ENCODE data around the gene UBE2D2.
A peak's percentile ranks its signal among the peaks of the same experiment; 100 is the strongest.

UBE2D2 gene

GRCh38 chr5:139636207-139636792, 75.2 kb downstream of the UBE2D2 start:
- peak; percentile 26 for DNase-seq (ENCODE audit: low read depth)

- no peak for DNase-seq (ENCODE audit: low read depth)
These were observed 75.9 kb downstream of the UBE2D2 start for GRCh38 chr5:139636975-139637408.

- no peak for DNase-seq (ENCODE audit: low read depth)
These were observed 76.4 kb downstream of the UBE2D2 start for GRCh38 chr5:139637438-139638089.

GRCh38 chr5:139638090-139638735, 77.1 kb downstream of the UBE2D2 start:
- DNase-seq (ENCODE audit: low read depth), result no peak

- no peak for DNase-seq (ENCODE audit: low read depth)
These were observed 77.8 kb downstream of the UBE2D2 start for GRCh38 chr5:139638736-139639618.

GRCh38 chr5:139639619-139640380, 78.7 kb downstream of the UBE2D2 start:
- no peak for DNase-seq (ENCODE audit: low read depth)

- no peak for DNase-seq (ENCODE audit: low read depth)
These were observed 79.4 kb downstream of the UBE2D2 start for GRCh38 chr5:139640421-139641115.

GRCh38 chr5:139641116-139642080, 80.3 kb downstream of the UBE2D2 start:
- DNase-seq (ENCODE audit: low read depth), result no peak

- no peak for DNase-seq (ENCODE audit: low read depth)
These were observed 81.1 kb downstream of the UBE2D2 start for GRCh38 chr5:139642213-139642612.

- DNase-seq (ENCODE audit: low read depth), result no peak
These were observed 82.0 kb downstream of the UBE2D2 start for GRCh38 chr5:139642891-139643871.

GRCh38 chr5:139644001-139644456, 82.9 kb downstream of the UBE2D2 start:
- DNase-seq (ENCODE audit: low read depth), result no peak

- no peak for DNase-seq (ENCODE audit: low read depth)
These were observed 83.7 kb downstream of the UBE2D2 start for GRCh38 chr5:139644646-139645429.

- DNase-seq (ENCODE audit: low read depth), result no peak
These were observed 84.3 kb downstream of the UBE2D2 start for GRCh38 chr5:139645430-139645871.

- no peak for DNase-seq (ENCODE audit: low read depth)
These were observed 85.0 kb downstream of the UBE2D2 start for GRCh38 chr5:139646111-139646510.

- no peak for DNase-seq (ENCODE audit: low read depth)
These were observed 85.9 kb downstream of the UBE2D2 start for GRCh38 chr5:139646912-139647505.

GRCh38 chr5:139647506-139648204, 86.5 kb downstream of the UBE2D2 start:
- no peak for DNase-seq (ENCODE audit: low read depth)

Data from stimulated activated CD8-positive, alpha-beta memory T cell treated with anti-CD3 and anti-CD28 coated beads, Interleukin-15, amount 100 ng/mL, for 1 hour (primary cell).